Endodermal cell (in vitro differentiated cells): Measurements from ENCODE around the gene NTN5. TPM values are rescaled to one million over a fixed set of nuclear protein-coding genes. Genes with fewer than 3 reads are reported as not detected.
A peak's percentile ranks its signal among the peaks of the same experiment; 100 is the strongest.

Experiments
- DNase-seq: peaks from one replicate; pipeline ENCODE4 v3.0.0-alpha.2; 2017
- H3K27ac ChIP-seq: 2 replicates; pipeline ENCODE4 v1.5.1; 2013; ENCODE audit warnings: mild to moderate bottlenecking, low read depth, low read length, moderate library complexity
- H3K27me3 ChIP-seq: 2 replicates; pipeline ENCODE4 v1.6.1; 2013; ENCODE audit warnings: mild to moderate bottlenecking, low read length, moderate library complexity; ENCODE audit not compliant: insufficient read depth, control insufficient read depth, poor library complexity, severe bottlenecking
- H3K36me3 ChIP-seq: 2 replicates; pipeline ENCODE4 v1.7.0; 2013; ENCODE audit warnings: mild to moderate bottlenecking, low read length, moderate library complexity; ENCODE audit not compliant: control insufficient read depth, insufficient read depth
- H3K4me1 ChIP-seq: one replicate; pipeline ENCODE4 v1.7.0; 2013; ENCODE audit warnings: low read length; ENCODE audit not compliant: control insufficient read depth, insufficient read depth
- H3K4me3 ChIP-seq: 2 replicates; pipeline ENCODE4 v1.5.1; 2013; ENCODE audit warnings: mild to moderate bottlenecking, low read length, moderate library complexity
- H3K9ac ChIP-seq: 2 replicates; pipeline ENCODE4 v1.6.1; 2013; ENCODE audit warnings: mild to moderate bottlenecking, low read length, moderate library complexity; ENCODE audit not compliant: poor library complexity, severe bottlenecking; ENCODE audit errors: extremely low read depth
- H3K9me3 ChIP-seq: 2 replicates; pipeline ENCODE4 v1.6.1; 2013; ENCODE audit warnings: mild to moderate bottlenecking, low read length, moderate library complexity; ENCODE audit not compliant: control insufficient read depth
- H3K27ac Mint-ChIP-seq: 2 replicates; pipeline ENCODE4 v1.8.0; 2020; ENCODE audit warnings: mixed read lengths
- H3K27me3 Mint-ChIP-seq: 2 replicates; pipeline ENCODE4 v1.8.0; 2021; ENCODE audit warnings: mild to moderate bottlenecking, mixed read lengths; ENCODE audit not compliant: insufficient read depth
- H3K36me3 Mint-ChIP-seq: 2 replicates; pipeline ENCODE4 v1.8.0; 2020; ENCODE audit warnings: low read depth, mixed read lengths
- H3K4me1 Mint-ChIP-seq: 2 replicates; pipeline ENCODE4 v1.8.0; 2020; ENCODE audit warnings: mixed read lengths
- H3K4me3 Mint-ChIP-seq: 2 replicates; pipeline ENCODE4 v1.8.0; 2020; ENCODE audit warnings: mild to moderate bottlenecking, moderate library complexity, mixed read lengths
- H3K9me3 Mint-ChIP-seq: 2 replicates; pipeline ENCODE4 v1.8.0; 2020; ENCODE audit warnings: mild to moderate bottlenecking, mixed read lengths
- CTCF ChIP-seq: fragments of 200-600 bp; sonication (generic); conservative IDR thresholded peaks from 2 replicates; pipeline ENCODE4 v1.5.0; 2021; ENCODE audit warnings: antibody characterized with exemption, mild to moderate bottlenecking
- WGBS, 2 experiments: methylation state at CpG; one replicate each; pipeline versions ENCODE4 v1.1.5 to v1.1.7; 2013; ENCODE audit warnings: missing lambda C conversion rate in 2 of 2, mixed read lengths in 1 of 2; ENCODE audit not compliant: insufficient coverage in 1 of 2, insufficient read length in 1 of 2; 5-methylcytosine and 5-hydroxymethylcytosine counted together
- total RNA-seq, 2 donors: library from RNA; stranded (reverse); fragmentation: NEBNext Ultra II Directional in 1 of 2; extraction: Animal tissue kit (Norgen Biotek cat#: 25700) in 1 of 2; gene quantifications; 2 replicates in 1 of 2; 3 replicates in 1 of 2; pipeline ENCODE4 v1.2.1, GENCODE V29; 2021

NTN5 gene
- total RNA-seq, 2 donors from 2014 or later, result 1.2 to 1.4 TPM

GRCh38 chr19:48645620-48646000 is 27.2 kb downstream of the NTN5 start:
- peak overlapping the region; percentile 76 for H3K4me3 Mint-ChIP-seq
- H3K27ac ChIP-seq, result peak overlapping the region; percentile 58
- H3K27me3 Mint-ChIP-seq, result peaks cover 8% of the 10 kb centered on the region
- peak overlapping the region; percentile 86 for H3K4me3 ChIP-seq
- no peaks in the 10 kb centered on the region for H3K4me1 ChIP-seq
- DNase-seq, result peak; percentile 83
- WGBS, 2 experiments, result 0 to 1% methylated on average over 6 of the region's 6 CpGs
- H3K9me3 Mint-ChIP-seq, result no peaks in the 10 kb centered on the region
- H3K9ac ChIP-seq, result peak overlapping the region; percentile 40
- no peaks in the 10 kb centered on the region for H3K36me3 ChIP-seq
- TF ChIP-seq CTCF, result no peak
- H3K4me1 Mint-ChIP-seq, result peaks cover 7% of the 10 kb centered on the region
- peak overlapping the region; percentile 87 for H3K27ac Mint-ChIP-seq
- H3K9me3 ChIP-seq, result no peaks in the 10 kb centered on the region
- peaks cover 14% of the 10 kb centered on the region for H3K36me3 Mint-ChIP-seq
- no peaks in the 10 kb centered on the region for H3K27me3 ChIP-seq

- H3K4me3 ChIP-seq, result peak overlapping the region; percentile 86
- peak overlapping the region; percentile 76 for H3K4me3 Mint-ChIP-seq
- H3K9me3 Mint-ChIP-seq, result no peaks in the 10 kb centered on the region
- H3K4me1 ChIP-seq, result no peaks in the 10 kb centered on the region
- peak; percentile 90 for DNase-seq
- no peaks in the 10 kb centered on the region for H3K36me3 ChIP-seq
- H3K4me1 Mint-ChIP-seq, result peaks cover 8% of the 10 kb centered on the region
- H3K27ac ChIP-seq, result no peak overlapping the region
- H3K36me3 Mint-ChIP-seq, result peaks cover 15% of the 10 kb centered on the region
- peak overlapping the region; percentile 40 for H3K9ac ChIP-seq
- H3K27ac Mint-ChIP-seq, result peak overlapping the region; percentile 87
- H3K27me3 Mint-ChIP-seq, result peaks cover 12% of the 10 kb centered on the region
- no peak for TF ChIP-seq CTCF
- WGBS, 2 experiments, result 0 to 4% methylated on average over 9 to 23 of the region's 25 CpGs
- no peaks in the 10 kb centered on the region for H3K9me3 ChIP-seq
- H3K27me3 ChIP-seq, result no peaks in the 10 kb centered on the region
Observed at GRCh38 chr19:48644839-48645619, 27.8 kb downstream of the NTN5 start.

GRCh38 chr19:48644355-48644754 is 28.5 kb downstream of the NTN5 start:
- Histone ChIP-seq H3K27ac (no peak overlapping the region), H3K4me3 (peak overlapping the region; percentile 86), H3K36me3 (no peaks in the 10 kb centered on the region), H3K4me1 (no peaks in the 10 kb centered on the region), H3K9ac (no peak overlapping the region), H3K27me3 (no peaks in the 10 kb centered on the region), H3K9me3 (no peaks in the 10 kb centered on the region)
- no peak for DNase-seq
- peaks cover 19% of the 10 kb centered on the region for H3K27me3 Mint-ChIP-seq
- peaks cover 12% of the 10 kb centered on the region for H3K4me1 Mint-ChIP-seq
- TF ChIP-seq CTCF, result no peak
- H3K36me3 Mint-ChIP-seq, result peaks cover 19% of the 10 kb centered on the region
- no peak overlapping the region for H3K27ac Mint-ChIP-seq
- WGBS, 2 experiments, result 67 to 87% methylated on average over 3 to 4 of the region's 4 CpGs
- peak overlapping the region; percentile 76 for H3K4me3 Mint-ChIP-seq
- no peaks in the 10 kb centered on the region for H3K9me3 Mint-ChIP-seq
